Activated T-cell treated with anti-CD3 and anti-CD28 coated beads, Interleukin-2, amount 50 U/mL, for 1 hour (primary cell): Measurements from ENCODE around the gene ACVR1C.

Experiments used
- DNase-seq: peaks from one replicate; pipeline ENCODE4 v3.0.0-alpha.2; 2020

Gene ACVR1C

GRCh38 chr2:157492189-157492773, 136.4 kb downstream of the ACVR1C start:
- DNase-seq, result peak; percentile 70

- DNase-seq, result no peak
These were observed 138.7 kb downstream of the ACVR1C start for GRCh38 chr2:157489983-157490382.

GRCh38 chr2:157488877-157489276, 139.8 kb downstream of the ACVR1C start:
- no peak for DNase-seq

- DNase-seq, result no peak
These were observed 140.9 kb downstream of the ACVR1C start for GRCh38 chr2:157487747-157488146.

- no peak for DNase-seq
These were observed 141.4 kb downstream of the ACVR1C start for GRCh38 chr2:157487271-157487610.

- no peak for DNase-seq
These were observed 141.9 kb downstream of the ACVR1C start for GRCh38 chr2:157486596-157487270.

- no peak for DNase-seq
These were observed 148.3 kb downstream of the ACVR1C start for GRCh38 chr2:157480182-157480961.

- DNase-seq, result no peak
These were observed 149.3 kb downstream of the ACVR1C start for GRCh38 chr2:157479081-157480027.

- DNase-seq, result no peak
These were observed 150.7 kb downstream of the ACVR1C start for GRCh38 chr2:157477919-157478318.

GRCh38 chr2:157476953-157477709, 151.5 kb downstream of the ACVR1C start:
- DNase-seq, result no peak
